ENCODE measurements around the gene STOX1. TPM values are rescaled to one million over a fixed set of nuclear protein-coding genes. Genes with fewer than 3 reads are reported as not detected.
"Not testable (repeated sequence)": the region's sequence is repeated elsewhere in the genome, so short reads cannot be mapped to it uniquely, and the experiment has no call there.

The STOX1 gene, protein sequence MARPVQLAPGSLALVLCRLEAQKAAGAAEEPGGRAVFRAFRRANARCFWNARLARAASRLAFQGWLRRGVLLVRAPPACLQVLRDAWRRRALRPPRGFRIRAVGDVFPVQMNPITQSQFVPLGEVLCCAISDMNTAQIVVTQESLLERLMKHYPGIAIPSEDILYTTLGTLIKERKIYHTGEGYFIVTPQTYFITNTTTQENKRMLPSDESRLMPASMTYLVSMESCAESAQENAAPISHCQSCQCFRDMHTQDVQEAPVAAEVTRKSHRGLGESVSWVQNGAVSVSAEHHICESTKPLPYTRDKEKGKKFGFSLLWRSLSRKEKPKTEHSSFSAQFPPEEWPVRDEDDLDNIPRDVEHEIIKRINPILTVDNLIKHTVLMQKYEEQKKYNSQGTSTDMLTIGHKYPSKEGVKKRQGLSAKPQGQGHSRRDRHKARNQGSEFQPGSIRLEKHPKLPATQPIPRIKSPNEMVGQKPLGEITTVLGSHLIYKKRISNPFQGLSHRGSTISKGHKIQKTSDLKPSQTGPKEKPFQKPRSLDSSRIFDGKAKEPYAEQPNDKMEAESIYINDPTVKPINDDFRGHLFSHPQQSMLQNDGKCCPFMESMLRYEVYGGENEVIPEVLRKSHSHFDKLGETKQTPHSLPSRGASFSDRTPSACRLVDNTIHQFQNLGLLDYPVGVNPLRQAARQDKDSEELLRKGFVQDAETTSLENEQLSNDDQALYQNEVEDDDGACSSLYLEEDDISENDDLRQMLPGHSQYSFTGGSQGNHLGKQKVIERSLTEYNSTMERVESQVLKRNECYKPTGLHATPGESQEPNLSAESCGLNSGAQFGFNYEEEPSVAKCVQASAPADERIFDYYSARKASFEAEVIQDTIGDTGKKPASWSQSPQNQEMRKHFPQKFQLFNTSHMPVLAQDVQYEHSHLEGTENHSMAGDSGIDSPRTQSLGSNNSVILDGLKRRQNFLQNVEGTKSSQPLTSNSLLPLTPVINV
- 0.27 TPM for total RNA-seq

- ATAC-seq, result peak; percentile 82
Measured at GRCh38 chr10:68826764-68827591, at the start of gene STOX1. TSS of gene STOX1 (plus strand) at chr10:68827531. CDS start at chr10:68827624, 93 bp downstream.

GRCh38 chr10:68781613-68782574 lies 45.4 kb upstream of the STOX1 start:
- intact Hi-C loops (cut with DNase I), result no loop called here
- ATAC-seq (no peak), DNase-seq (ENCODE audit: low spot score) (no peak)

More at GRCh38 chr10:68826764-68827591, at the start of gene STOX1:
- DNase-seq (ENCODE audit: low spot score), result peak; percentile 66
- intact Hi-C loops (cut with DNase I), result no loop called here

DNA sequence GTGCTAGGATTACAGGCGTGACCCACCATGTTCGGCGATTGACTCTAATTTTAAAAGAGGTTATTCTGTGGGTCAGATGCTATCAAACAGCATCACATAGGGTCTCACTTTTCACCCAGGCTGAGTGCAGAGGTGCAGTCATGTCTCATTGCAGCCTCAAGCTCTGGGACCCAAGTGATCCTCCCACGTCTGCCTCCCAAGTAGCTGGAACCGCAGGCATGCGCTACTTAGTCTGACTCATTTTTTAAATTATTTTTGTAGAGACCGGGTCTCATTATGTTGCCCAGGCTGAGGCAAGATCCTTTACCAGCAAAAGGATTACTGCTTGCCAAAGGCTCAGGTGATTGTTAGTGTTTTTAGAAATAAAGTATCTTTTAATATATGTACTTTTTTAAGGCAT lies 42.9 kb upstream of the STOX1 start:
- DNase-seq (ENCODE audit: low spot score), result no peak
- ATAC-seq, result no peak
- intact Hi-C loops (cut with DNase I), result no loop called here

DNA sequence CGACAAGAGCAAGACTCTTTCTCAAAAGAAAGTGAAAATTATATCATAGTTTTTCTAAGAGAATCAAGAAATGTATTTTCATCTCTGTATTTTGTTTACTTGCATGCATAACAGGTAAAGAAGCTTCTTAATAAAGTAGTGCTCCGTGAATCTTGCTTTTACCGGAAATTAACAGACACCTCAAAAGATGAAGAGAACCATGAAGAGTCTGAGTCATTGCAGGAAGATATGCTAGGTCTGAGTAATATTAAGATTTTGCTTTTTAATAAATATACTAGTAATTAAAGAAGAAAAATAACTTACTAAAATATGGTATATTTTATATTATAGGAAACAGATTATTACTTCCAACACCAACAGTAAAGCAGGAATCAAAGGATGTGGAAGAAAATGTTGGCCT lies 39.5 kb upstream of the STOX1 start:
- ATAC-seq (no peak), DNase-seq (ENCODE audit: low spot score) (no peak)
- intact Hi-C loops (cut with DNase I), result no loop called here

DNA sequence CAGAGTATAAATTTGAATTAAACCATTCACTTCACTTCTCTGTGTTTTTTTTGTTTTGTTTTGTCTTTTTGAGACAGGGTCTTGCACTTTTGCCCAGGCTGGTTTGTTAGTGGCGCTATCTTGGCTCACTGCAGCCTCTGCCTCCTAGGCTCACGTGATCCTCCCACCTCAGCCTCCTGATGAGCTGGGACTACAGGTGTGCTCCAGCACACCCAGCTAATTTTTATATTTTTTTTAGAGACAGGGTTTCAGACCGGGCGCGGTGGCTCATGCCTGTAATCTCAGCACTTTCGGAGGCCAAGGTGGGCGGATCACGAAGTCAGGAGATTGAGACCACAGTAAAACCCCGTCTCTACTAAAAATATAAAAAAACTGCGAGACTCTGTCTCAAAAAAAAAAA lies 36.9 kb upstream of the STOX1 start:
- intact Hi-C loops (cut with DNase I), result no loop called here
- no peak for ATAC-seq
- DNase-seq (ENCODE audit: low spot score), result no peak

- intact Hi-C loops (cut with DNase I), result no loop called here
- DNase-seq (ENCODE audit: low spot score) (no peak), ATAC-seq (no peak)
Measured at GRCh38 chr10:68792115-68792514, 35.2 kb upstream of the STOX1 start.

DNA sequence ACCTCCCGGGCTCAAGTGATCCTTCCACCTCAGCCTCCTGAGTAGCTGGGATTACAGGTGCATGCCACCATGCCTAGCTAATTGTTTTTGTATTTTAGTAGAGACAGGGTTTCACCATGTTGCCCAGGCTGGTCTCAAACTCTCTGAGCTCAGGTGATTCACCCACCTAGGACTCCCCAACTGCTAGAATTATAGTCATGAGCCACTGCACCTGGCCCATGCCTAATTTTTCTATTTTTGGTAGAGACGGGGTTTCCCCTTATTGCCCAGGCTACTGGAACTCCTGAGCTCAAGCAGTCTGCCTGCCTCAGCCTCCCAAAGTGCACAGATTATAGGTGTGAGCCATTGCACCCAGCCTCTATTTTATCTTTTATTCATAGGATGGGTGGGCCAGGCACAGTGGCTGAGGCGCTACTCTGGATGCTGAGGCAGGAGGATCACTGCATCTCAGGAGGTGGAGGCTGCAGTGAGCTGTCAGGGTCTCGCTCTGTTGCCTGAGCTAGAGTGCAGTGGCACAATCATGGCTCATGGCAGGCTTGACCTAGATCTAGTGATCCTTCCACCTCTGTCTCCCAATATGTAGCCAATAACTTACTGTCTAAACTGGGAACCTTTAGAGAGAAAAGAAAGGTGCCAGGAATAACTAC lies 31.3 kb upstream of the STOX1 start:
- DNase-seq (ENCODE audit: low spot score), result no peak
- intact Hi-C loops (cut with DNase I), result no loop called here
- no peak for ATAC-seq

GRCh38 chr10:68796605-68797004 lies 30.7 kb upstream of the STOX1 start:
- ATAC-seq, result no peak
- intact Hi-C loops (cut with DNase I), result no loop called here
- no peak for DNase-seq (ENCODE audit: low spot score)

DNA sequence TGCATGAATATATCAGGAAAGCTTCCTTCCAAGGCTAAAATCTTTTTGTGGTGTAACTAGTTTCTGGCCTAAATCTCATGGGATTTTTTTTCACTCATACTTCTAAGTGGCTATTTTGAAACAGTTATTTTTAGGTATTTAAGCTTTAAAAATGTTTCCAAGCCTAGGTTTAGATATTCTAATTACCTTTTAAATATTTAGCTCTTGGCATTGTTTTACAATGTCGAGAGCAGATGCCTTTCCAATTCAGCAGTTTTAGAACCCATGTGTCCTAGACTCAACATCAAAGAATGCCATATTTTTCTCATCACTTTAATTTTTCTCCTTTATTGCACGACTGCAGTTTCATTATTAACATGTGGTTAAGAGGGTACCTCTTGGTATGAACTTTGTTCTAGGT lies 27.1 kb upstream of the STOX1 start:
- ATAC-seq (no peak), DNase-seq (ENCODE audit: low spot score) (no peak)
- intact Hi-C loops (cut with DNase I), result no loop called here

DNA sequence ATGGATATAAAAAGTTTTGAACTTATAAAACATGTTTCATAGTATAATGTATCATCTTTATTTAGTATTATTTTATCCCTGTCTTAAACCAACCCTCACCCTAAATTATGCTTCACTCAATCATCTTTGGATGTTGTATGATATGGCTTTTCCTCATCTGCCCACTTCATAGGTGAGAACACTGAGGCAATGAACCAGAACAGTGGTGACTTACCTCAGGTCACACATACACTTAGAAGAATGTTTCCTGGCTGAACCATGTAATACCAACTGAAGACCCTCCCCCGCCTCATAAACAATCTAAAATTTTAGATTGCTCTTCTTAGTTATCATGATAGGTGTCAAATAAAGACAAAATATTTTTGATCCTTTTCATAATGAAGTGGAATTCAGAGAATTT lies 22.6 kb upstream of the STOX1 start:
- ATAC-seq (no peak), DNase-seq (ENCODE audit: low spot score) (no peak)
- intact Hi-C loops (cut with DNase I), result no loop called here

- ATAC-seq; intact Hi-C loops (cut with DNase I): not testable (repeated sequence)
Measured at GRCh38 chr10:68810830-68811229, 16.5 kb upstream of the STOX1 start.

DNA sequence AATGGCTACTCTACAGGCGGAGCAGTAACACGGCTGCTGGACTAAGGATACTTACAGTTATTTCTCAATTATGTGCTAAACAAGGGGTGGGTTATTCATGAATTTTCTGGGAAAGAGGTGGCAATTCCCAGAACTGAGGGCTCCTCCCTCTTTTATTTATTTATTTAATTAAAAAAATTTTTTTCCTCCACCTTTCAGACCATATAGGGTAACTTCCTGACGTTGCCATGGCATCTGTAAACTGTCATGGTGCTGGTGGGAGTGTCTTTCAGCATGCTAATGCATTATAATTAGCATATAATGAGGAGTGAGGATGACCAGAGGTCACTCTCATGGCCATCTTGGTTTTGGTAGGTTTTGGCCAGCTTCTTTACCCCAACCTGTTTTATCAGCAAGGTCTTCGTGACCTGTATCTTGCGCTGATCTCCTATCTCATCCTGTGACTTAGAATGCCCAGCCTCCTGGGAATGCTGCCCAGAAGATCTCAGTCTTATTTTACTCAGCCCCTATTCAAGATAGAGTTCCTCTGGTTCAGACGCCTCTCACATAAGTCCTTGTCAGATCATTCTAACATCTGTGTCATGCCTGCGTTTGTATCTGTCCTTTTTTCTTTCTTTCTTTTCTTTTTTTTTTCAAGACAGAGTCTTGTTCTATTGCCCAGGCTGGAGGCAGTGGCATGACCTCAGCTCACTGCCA lies 15.9 kb upstream of the STOX1 start:
- no peak for ATAC-seq

More at GRCh38 chr10:68810830-68811229, 16.5 kb upstream of the STOX1 start:
- DNase-seq (ENCODE audit: low spot score), result not testable (repeated sequence)

DNA sequence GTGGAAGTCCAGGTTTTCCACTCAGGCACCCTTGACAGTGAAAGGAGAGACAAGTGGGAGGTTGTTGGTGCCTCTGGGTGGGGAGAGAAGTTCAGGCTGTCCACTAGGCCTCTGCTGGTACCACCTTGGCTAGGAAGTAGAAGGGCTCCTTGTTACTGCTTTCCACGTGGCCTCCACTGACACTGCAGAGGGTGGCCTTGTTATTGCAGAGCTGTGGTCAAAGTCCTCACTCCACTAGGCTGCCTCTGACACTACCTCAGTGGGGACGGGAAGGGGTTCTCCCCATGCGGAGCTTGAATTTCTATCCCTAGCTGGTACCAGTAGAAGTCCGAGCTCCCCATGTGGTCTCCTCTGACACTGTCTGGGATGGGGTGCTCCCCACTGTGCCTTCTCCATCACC lies 14.9 kb upstream of the STOX1 start:
- no peak for DNase-seq (ENCODE audit: low spot score)
- intact Hi-C loops (cut with DNase I), result no loop called here
- no peak for ATAC-seq

More for the DNA sequence above, 15.9 kb upstream of the STOX1 start:
- DNase-seq (ENCODE audit: low spot score), result no peak
- intact Hi-C loops (cut with DNase I), result no loop called here

DNA sequence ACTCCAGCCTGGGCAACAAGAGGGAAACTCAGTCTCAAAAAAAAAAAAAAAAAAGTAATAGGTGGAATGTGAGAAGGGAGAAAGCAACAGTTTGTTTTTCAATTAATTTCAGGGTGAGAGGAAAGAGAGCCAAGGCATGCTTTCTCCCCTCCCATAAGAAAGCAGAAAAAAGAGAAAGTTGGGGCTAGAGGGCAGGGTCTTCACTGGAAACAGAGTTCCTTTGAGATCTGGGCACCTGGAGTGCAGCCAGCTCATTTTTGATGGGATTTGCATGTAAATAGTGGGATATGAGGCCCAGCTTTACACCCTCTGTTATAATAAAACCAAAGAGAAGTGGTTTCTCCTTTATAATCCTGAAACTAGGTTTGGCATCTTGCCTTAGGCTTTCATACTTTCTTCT lies 13.8 kb upstream of the STOX1 start:
- no peak for ATAC-seq
- intact Hi-C loops (cut with DNase I), result no loop called here
- DNase-seq (ENCODE audit: low spot score), result no peak

DNA sequence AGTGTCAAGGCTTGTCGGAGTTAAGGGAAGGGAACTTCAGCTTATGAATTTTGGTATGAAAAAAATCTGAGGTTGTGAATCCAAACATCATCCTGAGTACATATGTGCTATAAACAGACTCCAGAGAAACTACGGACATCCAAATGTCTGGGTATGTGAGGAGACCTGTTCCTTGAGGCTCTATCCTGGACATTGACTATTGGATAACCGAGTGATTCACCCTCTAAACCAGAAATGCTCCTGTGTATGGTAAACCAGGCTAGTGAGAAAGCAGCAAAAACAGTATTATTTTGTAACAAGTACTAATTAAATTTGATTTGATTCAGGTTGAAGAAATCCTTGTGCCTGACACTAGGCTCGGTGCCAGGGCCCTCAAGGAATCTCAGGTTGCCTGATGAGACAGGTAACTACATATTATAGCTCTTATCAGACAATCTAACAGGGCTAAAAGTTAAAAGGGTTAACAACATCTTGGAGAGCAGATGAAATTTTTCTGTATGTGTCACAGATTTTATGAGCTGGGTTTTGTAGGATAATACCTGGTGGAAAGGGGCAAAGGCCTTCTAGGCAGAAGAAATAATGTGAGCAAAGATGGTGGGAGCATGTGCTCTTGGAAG lies 10.4 kb upstream of the STOX1 start:
- intact Hi-C loops (cut with DNase I), result no loop called here
- no peak for DNase-seq (ENCODE audit: low spot score)
- no peak for ATAC-seq

DNA sequence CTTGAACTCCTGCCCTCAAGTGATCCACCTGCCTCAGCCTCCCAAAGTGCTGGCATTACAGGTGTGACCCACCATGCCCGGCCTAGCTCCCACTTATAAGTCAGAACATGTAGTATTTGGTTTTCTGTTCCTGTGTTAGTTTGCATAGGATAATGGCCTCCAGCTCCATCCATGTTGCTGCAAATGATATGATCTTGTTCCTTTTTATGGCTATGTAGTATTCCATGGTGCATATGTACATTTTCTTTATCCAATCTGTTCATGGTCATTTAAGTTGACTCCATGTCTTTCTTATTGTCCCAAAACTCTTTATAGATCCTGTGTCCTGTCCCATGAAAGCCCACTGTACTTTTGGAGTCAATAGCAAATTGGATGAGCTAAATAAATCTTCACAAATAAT lies 7.0 kb upstream of the STOX1 start:
- intact Hi-C loops (cut with DNase I), result not testable (repeated sequence)

More for the DNA sequence above, 7.0 kb upstream of the STOX1 start:
- not testable (repeated sequence) for DNase-seq (ENCODE audit: low spot score); ATAC-seq
